HEK293 (cell line): ENCODE measurements around the gene ESRRG.

Source experiments
- CTCF ChIA-PET: fragments of 350-600 bp; formaldehyde crosslinking; extraction: SDS; loops from one replicate; lab custom pipeline; 2021; ENCODE audit warnings: antibody characterized with exemption; lab: Yijun Ruan, JAX
- POLR2A ChIA-PET: fragments of 300-600 bp; formaldehyde crosslinking; extraction: SDS; loops from one replicate; lab custom pipeline; 2020; ENCODE audit warnings: antibody characterized with exemption, inconsistent platforms; lab: Yijun Ruan, JAX
- H3K27ac ChIP-seq: fragments of 200-500 bp; sonication (Bioruptor generic); 2 replicates; pipeline ENCODE4 v1.5.1; 2014; ENCODE audit warnings: low read depth, low read length, control low read depth, inconsistent platforms; ENCODE audit errors: extremely low read depth
- H3K36me3 ChIP-seq, 2 experiments: fragments of 200-500 bp in 1 of 2; sonication (Bioruptor generic) in 1 of 2; 1 replicate in 1 of 2; 2 replicates in 1 of 2; pipeline ENCODE4 v1.5.1; 2014 to 2017; ENCODE audit warnings: inconsistent platforms in 2 of 2, low read length in 2 of 2; ENCODE audit not compliant: control insufficient read depth in 2 of 2, insufficient read depth in 1 of 2
- H3K4me1 ChIP-seq: fragments of 200-500 bp; sonication (Bioruptor generic); 2 replicates; pipeline ENCODE4 v1.5.1; 2014; ENCODE audit warnings: mild to moderate bottlenecking, low read length, inconsistent platforms; ENCODE audit not compliant: control insufficient read depth, insufficient read depth
- H3K4me3 ChIP-seq: 2 replicates; pipeline ENCODE4 v1.5.1; 2011; ENCODE audit warnings: low read depth, mild to moderate bottlenecking, control low read depth, low read length, moderate library complexity
- H3K9me3 ChIP-seq: fragments of 200-500 bp; sonication (Bioruptor generic); 2 replicates; pipeline ENCODE4 v1.5.1; 2014; ENCODE audit warnings: low read depth, low read length, inconsistent platforms; ENCODE audit not compliant: control insufficient read depth, insufficient read depth
- ZNF10 ChIP-seq: fragments of 450-650 bp; formaldehyde crosslinking; IDR thresholded peaks from 2 replicates; pipeline ENCODE4 v1.5.1; 2017; ENCODE audit warnings: missing biosample characterization, missing genetic modification characterization
- ZNF138 ChIP-seq: fragments of 450-650 bp; formaldehyde crosslinking; IDR thresholded peaks from 2 replicates; pipeline ENCODE4 v1.5.1; 2016; ENCODE audit warnings: missing biosample characterization, missing genetic modification characterization, borderline replicate concordance
- ZNF184 ChIP-seq: fragments of 450-650 bp; IDR thresholded peaks from 2 replicates; pipeline ENCODE4 v1.5.1; 2018; ENCODE audit warnings: missing biosample characterization, mild to moderate bottlenecking, missing genetic modification characterization
- ZNF274 ChIP-seq, 2 experiments: fragments of 200-500 bp in 1 of 2; fragments of 450-650 bp in 1 of 2; sonication (Bioruptor generic) in 1 of 2; formaldehyde crosslinking in 1 of 2; IDR thresholded peaks; 2 replicates each; pipeline versions ENCODE4 v1.5.1 to v1.6.1; 2014 to 2016; ENCODE audit warnings: borderline replicate concordance in 1 of 2, inconsistent platforms in 1 of 2, low read length in 1 of 2, missing biosample characterization in 1 of 2, missing genetic modification characterization in 1 of 2
- ZNF366 ChIP-seq: fragments of 450-650 bp; formaldehyde crosslinking; conservative IDR thresholded peaks from 2 replicates; pipeline ENCODE4 v1.5.1; 2016; ENCODE audit warnings: missing biosample characterization, missing genetic modification characterization
- ZNF433 ChIP-seq: fragments of 450-650 bp; formaldehyde crosslinking; IDR thresholded peaks from 2 replicates; pipeline ENCODE4 v1.5.1; 2016; ENCODE audit warnings: missing biosample characterization, missing genetic modification characterization, low read depth
- ZNF560 ChIP-seq: fragments of 450-650 bp; formaldehyde crosslinking; IDR thresholded peaks from 2 replicates; pipeline ENCODE4 v1.5.1; 2017; ENCODE audit warnings: missing biosample characterization, missing genetic modification characterization, borderline replicate concordance
- ZNF660 ChIP-seq: fragments of 450-650 bp; IDR thresholded peaks from 2 replicates; pipeline ENCODE4 v1.5.1; 2018; ENCODE audit warnings: missing biosample characterization, mild to moderate bottlenecking, missing genetic modification characterization
- ZNF776 ChIP-seq: fragments of 450-650 bp; formaldehyde crosslinking; IDR thresholded peaks from 2 replicates; pipeline ENCODE4 v1.5.0; 2017; ENCODE audit warnings: missing biosample characterization, missing genetic modification characterization, borderline replicate concordance
- ZNF785 ChIP-seq: fragments of 450-650 bp; formaldehyde crosslinking; IDR thresholded peaks from 2 replicates; pipeline ENCODE4 v1.5.1; 2016; ENCODE audit warnings: missing biosample characterization, missing genetic modification characterization
- TF ChIP-seq, protein P1 (sequence below): fragments of 450-650 bp; IDR thresholded peaks from 2 replicates; pipeline ENCODE4 v1.5.1; 2018; ENCODE audit warnings: missing biosample characterization, mild to moderate bottlenecking, missing genetic modification characterization
- TF ChIP-seq, protein P2 (sequence below): fragments of 450-650 bp; formaldehyde crosslinking; IDR thresholded peaks from 2 replicates; pipeline ENCODE4; 2016; ENCODE audit warnings: missing biosample characterization, missing genetic modification characterization
- TF ChIP-seq, protein P3 (sequence below): fragments of 450-650 bp; formaldehyde crosslinking; IDR thresholded peaks from 2 replicates; pipeline ENCODE4 v1.5.1; 2016; ENCODE audit warnings: missing biosample characterization, missing genetic modification characterization
- TF ChIP-seq, protein P4 (sequence below): fragments of 450-650 bp; formaldehyde crosslinking; IDR thresholded peaks from 2 replicates; pipeline ENCODE4 v1.5.1; 2016; ENCODE audit warnings: missing biosample characterization, missing genetic modification characterization
- TF ChIP-seq, protein P5 (sequence below): fragments of 450-650 bp; formaldehyde crosslinking; IDR thresholded peaks from 2 replicates; pipeline ENCODE4 v1.5.1; 2016; ENCODE audit warnings: missing biosample characterization, missing genetic modification characterization
- TF ChIP-seq, protein P6 (sequence below): fragments of 450-650 bp; formaldehyde crosslinking; IDR thresholded peaks from 2 replicates; pipeline ENCODE4 v1.5.1; 2016; ENCODE audit warnings: missing biosample characterization, missing genetic modification characterization

The ESRRG gene

DNA sequence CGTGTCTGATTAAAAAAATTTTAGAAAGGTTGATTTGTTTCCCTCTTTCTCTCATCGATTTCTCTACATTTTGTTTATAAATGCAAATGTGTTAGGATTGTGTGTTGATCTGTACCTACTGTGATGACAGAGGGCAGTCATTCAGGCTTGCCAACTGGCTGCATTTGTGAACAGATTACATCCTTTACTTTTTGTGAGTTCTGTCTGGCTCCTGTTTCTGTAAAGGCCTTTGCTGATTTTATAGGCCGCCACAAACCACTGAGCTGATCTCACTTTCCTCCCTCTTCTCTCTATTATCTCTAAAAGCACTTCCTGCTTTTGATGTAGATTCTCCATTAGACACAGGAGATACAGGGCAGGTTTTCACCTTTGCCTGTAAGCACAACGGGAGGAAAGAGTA, 106.8 kb downstream of the ESRRG start:
- Histone ChIP-seq H3K9me3 (no peaks in the 10 kb centered on the region), H3K4me3 (no peak overlapping the region), H3K36me3 (no peaks in the 10 kb centered on the region), H3K27ac (no peak overlapping the region), H3K4me1 (no peaks in the 10 kb centered on the region)
- ChIA-PET POLR2A (no interaction called here), CTCF (no interaction called here)
- no peak for TF ChIP-seq ZNF660
- TF ChIP-seq, protein P1, sequence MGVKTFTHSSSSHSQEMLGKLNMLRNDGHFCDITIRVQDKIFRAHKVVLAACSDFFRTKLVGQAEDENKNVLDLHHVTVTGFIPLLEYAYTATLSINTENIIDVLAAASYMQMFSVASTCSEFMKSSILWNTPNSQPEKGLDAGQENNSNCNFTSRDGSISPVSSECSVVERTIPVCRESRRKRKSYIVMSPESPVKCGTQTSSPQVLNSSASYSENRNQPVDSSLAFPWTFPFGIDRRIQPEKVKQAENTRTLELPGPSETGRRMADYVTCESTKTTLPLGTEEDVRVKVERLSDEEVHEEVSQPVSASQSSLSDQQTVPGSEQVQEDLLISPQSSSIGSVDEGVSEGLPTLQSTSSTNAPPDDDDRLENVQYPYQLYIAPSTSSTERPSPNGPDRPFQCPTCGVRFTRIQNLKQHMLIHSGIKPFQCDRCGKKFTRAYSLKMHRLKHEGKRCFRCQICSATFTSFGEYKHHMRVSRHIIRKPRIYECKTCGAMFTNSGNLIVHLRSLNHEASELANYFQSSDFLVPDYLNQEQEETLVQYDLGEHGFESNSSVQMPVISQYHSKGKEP (tag by site-specific recombination) = no peak
- TF ChIP-seq ZNF274 (IDR thresholded peaks at IDR 0.05; ENCODE audit: low read length) = no peak
- no peak for TF ChIP-seq ZNF274 (tag by site-specific recombination; IDR thresholded peaks at IDR 0.05; ENCODE audit: borderline replicate concordance)
- TF ChIP-seq ZNF776 (tag by site-specific recombination) = no peak

DNA sequence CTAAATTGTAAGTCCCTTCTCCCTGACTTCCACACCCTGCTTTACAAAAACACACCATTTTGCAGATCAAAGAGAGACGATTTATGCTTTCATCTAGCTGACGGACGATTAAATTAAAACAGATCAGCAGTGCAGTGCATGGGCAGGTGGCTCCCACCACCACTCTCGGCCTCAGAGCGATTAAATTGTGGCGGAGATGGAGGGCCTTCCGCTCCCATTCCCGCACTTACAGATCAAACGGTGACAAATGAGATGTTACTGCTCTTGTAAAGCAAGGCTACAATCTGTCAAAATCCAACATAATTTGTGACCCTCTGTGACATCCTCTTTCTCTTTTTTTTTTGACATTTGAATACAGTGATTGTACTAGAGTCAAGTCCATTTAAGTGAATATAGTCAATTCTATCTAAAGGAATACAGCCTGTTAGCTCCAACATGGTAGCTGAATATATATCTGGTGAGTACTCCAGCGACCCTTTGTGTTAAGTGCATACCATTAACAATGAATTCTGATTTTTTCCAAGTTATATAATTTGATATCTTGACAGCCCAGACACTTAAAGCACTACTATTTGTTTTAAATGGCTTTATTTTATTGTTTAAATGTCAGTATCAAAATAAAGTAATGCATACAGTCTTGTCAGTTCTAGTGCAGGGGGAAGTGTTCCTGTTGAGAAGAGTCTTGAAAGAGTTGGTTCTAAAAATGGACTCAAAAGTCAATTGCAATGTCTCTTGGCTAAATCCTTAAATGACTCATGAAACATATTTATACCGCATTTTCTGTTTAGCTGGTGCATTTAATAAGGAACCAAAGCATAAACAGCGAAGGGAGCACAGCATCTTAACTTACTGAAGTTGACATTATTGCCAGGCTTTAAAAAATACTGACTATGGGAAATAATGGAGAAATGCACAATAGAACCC, 109.0 kb downstream of the ESRRG start:
- Histone ChIP-seq H3K4me1 (no peaks in the 10 kb centered on the region), H3K36me3 (no peaks in the 10 kb centered on the region), H3K27ac (no peak overlapping the region), H3K4me3 (no peak overlapping the region), H3K9me3 (no peaks in the 10 kb centered on the region)
- no peak for TF ChIP-seq ZNF10 (tag by site-specific recombination)
- TF ChIP-seq, protein P2, sequence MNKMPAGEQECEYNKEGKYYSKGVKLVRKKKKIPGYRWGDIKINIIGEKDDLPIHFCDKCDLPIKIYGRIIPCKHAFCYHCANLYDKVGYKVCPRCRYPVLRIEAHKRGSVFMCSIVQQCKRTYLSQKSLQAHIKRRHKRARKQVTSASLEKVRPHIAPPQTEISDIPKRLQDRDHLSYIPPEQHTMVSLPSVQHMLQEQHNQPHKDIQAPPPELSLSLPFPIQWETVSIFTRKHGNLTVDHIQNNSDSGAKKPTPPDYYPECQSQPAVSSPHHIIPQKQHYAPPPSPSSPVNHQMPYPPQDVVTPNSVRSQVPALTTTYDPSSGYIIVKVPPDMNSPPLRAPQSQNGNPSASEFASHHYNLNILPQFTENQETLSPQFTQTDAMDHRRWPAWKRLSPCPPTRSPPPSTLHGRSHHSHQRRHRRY (tag by site-specific recombination) = no peak
- TF ChIP-seq ZNF366 (tag by site-specific recombination) = no peak
- TF ChIP-seq ZNF433 (tag by site-specific recombination) = no peak
- TF ChIP-seq ZNF660 = no peak
- TF ChIP-seq, protein P3, sequence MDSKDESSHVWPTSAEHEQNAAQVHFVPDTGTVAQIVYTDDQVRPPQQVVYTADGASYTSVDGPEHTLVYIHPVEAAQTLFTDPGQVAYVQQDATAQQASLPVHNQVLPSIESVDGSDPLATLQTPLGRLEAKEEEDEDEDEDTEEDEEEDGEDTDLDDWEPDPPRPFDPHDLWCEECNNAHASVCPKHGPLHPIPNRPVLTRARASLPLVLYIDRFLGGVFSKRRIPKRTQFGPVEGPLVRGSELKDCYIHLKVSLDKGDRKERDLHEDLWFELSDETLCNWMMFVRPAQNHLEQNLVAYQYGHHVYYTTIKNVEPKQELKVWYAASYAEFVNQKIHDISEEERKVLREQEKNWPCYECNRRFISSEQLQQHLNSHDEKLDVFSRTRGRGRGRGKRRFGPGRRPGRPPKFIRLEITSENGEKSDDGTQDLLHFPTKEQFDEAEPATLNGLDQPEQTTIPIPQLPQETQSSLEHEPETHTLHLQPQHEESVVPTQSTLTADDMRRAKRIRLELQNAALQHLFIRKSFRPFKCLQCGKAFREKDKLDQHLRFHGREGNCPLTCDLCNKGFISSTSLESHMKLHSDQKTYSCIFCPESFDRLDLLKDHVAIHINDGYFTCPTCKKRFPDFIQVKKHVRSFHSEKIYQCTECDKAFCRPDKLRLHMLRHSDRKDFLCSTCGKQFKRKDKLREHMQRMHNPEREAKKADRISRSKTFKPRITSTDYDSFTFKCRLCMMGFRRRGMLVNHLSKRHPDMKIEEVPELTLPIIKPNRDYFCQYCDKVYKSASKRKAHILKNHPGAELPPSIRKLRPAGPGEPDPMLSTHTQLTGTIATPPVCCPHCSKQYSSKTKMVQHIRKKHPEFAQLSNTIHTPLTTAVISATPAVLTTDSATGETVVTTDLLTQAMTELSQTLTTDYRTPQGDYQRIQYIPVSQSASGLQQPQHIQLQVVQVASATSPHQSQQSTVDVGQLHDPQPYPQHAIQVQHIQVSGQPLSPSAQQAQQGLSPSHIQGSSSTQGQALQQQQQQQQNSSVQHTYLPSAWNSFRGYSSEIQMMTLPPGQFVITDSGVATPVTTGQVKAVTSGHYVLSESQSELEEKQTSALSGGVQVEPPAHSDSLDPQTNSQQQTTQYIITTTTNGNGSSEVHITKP = no peak
- TF ChIP-seq ZNF785 (tag by site-specific recombination) = no peak
- TF ChIP-seq ZNF138 = no peak
- no peak for TF ChIP-seq ZNF560 (tag by site-specific recombination)
- TF ChIP-seq ZNF184 (tag by site-specific recombination) = no peak
- TF ChIP-seq, protein P4, sequence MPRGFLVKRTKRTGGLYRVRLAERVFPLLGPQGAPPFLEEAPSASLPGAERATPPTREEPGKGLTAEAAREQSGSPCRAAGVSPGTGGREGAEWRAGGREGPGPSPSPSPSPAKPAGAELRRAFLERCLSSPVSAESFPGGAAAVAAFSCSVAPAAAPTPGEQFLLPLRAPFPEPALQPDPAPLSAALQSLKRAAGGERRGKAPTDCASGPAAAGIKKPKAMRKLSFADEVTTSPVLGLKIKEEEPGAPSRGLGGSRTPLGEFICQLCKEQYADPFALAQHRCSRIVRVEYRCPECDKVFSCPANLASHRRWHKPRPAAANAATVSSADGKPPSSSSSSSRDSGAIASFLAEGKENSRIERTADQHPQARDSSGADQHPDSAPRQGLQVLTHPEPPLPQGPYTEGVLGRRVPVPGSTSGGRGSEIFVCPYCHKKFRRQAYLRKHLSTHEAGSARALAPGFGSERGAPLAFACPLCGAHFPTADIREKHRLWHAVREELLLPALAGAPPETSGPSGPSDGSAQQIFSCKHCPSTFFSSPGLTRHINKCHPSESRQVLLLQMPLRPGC = no peak
- TF ChIP-seq, protein P1 (tag by site-specific recombination) = no peak
- TF ChIP-seq, protein P5, sequence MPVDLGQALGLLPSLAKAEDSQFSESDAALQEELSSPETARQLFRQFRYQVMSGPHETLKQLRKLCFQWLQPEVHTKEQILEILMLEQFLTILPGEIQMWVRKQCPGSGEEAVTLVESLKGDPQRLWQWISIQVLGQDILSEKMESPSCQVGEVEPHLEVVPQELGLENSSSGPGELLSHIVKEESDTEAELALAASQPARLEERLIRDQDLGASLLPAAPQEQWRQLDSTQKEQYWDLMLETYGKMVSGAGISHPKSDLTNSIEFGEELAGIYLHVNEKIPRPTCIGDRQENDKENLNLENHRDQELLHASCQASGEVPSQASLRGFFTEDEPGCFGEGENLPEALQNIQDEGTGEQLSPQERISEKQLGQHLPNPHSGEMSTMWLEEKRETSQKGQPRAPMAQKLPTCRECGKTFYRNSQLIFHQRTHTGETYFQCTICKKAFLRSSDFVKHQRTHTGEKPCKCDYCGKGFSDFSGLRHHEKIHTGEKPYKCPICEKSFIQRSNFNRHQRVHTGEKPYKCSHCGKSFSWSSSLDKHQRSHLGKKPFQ = no peak
- TF ChIP-seq, protein P6, sequence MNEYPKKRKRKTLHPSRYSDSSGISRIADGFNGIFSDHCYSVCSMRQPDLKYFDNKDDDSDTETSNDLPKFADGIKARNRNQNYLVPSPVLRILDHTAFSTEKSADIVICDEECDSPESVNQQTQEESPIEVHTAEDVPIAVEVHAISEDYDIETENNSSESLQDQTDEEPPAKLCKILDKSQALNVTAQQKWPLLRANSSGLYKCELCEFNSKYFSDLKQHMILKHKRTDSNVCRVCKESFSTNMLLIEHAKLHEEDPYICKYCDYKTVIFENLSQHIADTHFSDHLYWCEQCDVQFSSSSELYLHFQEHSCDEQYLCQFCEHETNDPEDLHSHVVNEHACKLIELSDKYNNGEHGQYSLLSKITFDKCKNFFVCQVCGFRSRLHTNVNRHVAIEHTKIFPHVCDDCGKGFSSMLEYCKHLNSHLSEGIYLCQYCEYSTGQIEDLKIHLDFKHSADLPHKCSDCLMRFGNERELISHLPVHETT (tag by site-specific recombination) = no peak
- CTCF ChIA-PET = interaction anchor here (0.9 kb wide), 1 partner anchor 13 kb away, joined by 3 read pairs; no protein-coding TSS in a partner anchor
- POLR2A ChIA-PET = no interaction called here
